C4-2B (cell line): ENCODE results near the gene CASP12.

Source experiments
- ZFX ChIP-seq: fragments of 450-650 bp; IDR thresholded peaks from 2 replicates; pipeline ENCODE4 v1.6.1; 2017
- TF ChIP-seq, protein P1 (sequence below): fragments of 450-650 bp; conservative IDR thresholded peaks from 2 replicates; pipeline ENCODE4 v1.5.1; 2017; ENCODE audit warnings: mild to moderate bottlenecking

DNA sequence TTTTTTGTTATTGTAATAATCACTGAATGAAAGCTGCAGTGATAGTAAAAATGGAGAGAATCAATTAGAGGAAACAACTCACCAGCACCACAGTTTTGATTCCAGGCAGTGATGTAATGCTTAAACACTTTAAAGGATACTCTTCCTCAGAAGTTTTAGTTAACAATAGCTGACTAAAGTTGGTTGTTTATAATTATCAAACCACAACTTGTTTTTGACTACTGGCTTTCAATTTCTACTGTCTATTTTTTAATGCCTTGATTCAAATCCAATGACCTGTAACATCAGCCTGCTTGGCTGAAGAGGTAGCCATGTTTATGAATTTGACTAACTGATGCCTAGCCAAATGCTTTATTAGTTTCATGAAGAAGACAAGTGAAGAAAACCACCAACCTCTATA lies 18.2 kb upstream of the CASP12 start:
- TF ChIP-seq, protein P1, sequence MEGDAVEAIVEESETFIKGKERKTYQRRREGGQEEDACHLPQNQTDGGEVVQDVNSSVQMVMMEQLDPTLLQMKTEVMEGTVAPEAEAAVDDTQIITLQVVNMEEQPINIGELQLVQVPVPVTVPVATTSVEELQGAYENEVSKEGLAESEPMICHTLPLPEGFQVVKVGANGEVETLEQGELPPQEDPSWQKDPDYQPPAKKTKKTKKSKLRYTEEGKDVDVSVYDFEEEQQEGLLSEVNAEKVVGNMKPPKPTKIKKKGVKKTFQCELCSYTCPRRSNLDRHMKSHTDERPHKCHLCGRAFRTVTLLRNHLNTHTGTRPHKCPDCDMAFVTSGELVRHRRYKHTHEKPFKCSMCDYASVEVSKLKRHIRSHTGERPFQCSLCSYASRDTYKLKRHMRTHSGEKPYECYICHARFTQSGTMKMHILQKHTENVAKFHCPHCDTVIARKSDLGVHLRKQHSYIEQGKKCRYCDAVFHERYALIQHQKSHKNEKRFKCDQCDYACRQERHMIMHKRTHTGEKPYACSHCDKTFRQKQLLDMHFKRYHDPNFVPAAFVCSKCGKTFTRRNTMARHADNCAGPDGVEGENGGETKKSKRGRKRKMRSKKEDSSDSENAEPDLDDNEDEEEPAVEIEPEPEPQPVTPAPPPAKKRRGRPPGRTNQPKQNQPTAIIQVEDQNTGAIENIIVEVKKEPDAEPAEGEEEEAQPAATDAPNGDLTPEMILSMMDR = no peak
- TF ChIP-seq ZFX = no peak
